Osteoblast (primary cell): ENCODE data around the gene PKMYT1. TPM values are rescaled to one million over a fixed set of nuclear protein-coding genes. Genes with fewer than 3 reads are reported as not detected.

Source experiments
- DNase-seq: peaks from one replicate; pipeline ENCODE4 v3.0.0; 2011; ENCODE audit warnings: low spot score, mixed read lengths; ENCODE audit not compliant: insufficient read length; ENCODE audit errors: missing footprints
- H2AFZ ChIP-seq: 2 replicates; pipeline ENCODE4 v1.6.0; 2011; ENCODE audit warnings: mild to moderate bottlenecking, low read length
- H3K27ac ChIP-seq: 2 replicates; pipeline ENCODE4 v1.5.1; 2011; ENCODE audit warnings: mild to moderate bottlenecking, low read depth, low read length, moderate library complexity
- H3K27me3 ChIP-seq: 2 replicates; pipeline ENCODE4 v1.6.0; 2012; ENCODE audit warnings: mild to moderate bottlenecking, control low read depth, inconsistent platforms, low read length, moderate library complexity; ENCODE audit not compliant: insufficient read depth
- H3K36me3 ChIP-seq: 2 replicates; pipeline ENCODE4 v1.5.1; 2011; ENCODE audit warnings: mild to moderate bottlenecking, low read length, control low read depth, moderate library complexity; ENCODE audit not compliant: insufficient read depth
- H3K4me1 ChIP-seq: 2 replicates; pipeline ENCODE4 v1.5.1; 2011; ENCODE audit warnings: mild to moderate bottlenecking, low read length, control low read depth, moderate library complexity; ENCODE audit not compliant: insufficient read depth
- H3K4me2 ChIP-seq: 2 replicates; pipeline ENCODE4 v1.6.0; 2011; ENCODE audit warnings: mild to moderate bottlenecking, low read length; ENCODE audit not compliant: insufficient read depth
- H3K4me3 ChIP-seq: fragments of 200-600 bp; sonication (generic); 3 replicates; pipeline ENCODE4 v1.5.1; 2012; ENCODE audit warnings: mild to moderate bottlenecking, low read length, inconsistent platforms; ENCODE audit not compliant: insufficient read depth
- H3K79me2 ChIP-seq: 2 replicates; pipeline ENCODE4 v1.6.0; 2012; ENCODE audit warnings: mild to moderate bottlenecking, low read length, control low read depth, inconsistent platforms; ENCODE audit not compliant: insufficient read depth
- H3K9me3 ChIP-seq: 2 replicates; pipeline ENCODE4 v1.5.1; 2011; ENCODE audit warnings: low read depth, low read length, control low read depth
- H4K20me1 ChIP-seq: 2 replicates; pipeline ENCODE4 v1.6.0; 2012; ENCODE audit warnings: mild to moderate bottlenecking, low read length, control low read depth; ENCODE audit not compliant: insufficient read depth
- total RNA-seq: library from RNA; depleted of rRNA; stranded (reverse); fragments of >200 nt; gene quantifications from 2 replicates; pipeline ENCODE4 v1.2.3, GENCODE V29; 2012
- TF ChIP-seq, protein P1 (sequence below): IDR thresholded peaks from 2 replicates; pipeline ENCODE4 v1.5.1; 2011; ENCODE audit warnings: mild to moderate bottlenecking, low read depth, low read length, moderate library complexity; ENCODE audit errors: extremely low read depth

Gene PKMYT1
- total RNA-seq, 1 donor: 1.4 TPM

DNA sequence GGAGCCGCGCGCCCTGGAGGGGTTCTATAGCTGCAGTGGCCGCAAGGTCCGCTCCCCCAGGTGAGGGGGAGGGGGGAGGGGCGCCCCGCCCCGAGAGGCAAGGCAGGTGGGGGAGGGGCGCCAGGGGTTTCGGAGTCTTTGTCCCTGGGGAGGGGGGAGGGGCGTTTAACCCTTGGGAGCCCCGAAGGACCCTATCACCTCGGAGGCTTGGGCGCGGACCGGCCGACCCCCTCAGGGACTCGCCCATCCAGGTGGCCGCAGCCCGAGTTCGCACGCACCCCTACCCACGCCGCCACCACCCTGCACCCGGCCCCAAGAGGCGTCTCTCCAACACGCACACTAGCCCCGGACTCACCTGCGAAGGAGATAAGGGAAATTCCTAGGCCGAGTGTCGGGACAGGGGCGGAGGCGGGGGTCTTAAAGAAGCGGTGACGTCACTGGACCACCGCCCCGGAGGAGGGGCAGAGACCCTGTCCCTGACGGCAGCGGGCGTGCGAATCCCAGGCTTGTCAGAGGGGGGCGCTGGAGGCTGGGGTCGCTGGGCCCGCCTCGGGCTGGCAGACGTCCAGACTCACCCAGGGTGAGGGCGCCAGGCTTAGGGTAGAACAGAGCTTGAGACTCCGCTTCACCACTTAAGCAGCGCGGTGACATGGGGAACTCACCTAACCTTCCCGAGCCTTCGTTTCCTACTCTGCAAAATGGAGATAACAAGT lies 37.7 kb upstream of the PKMYT1 start, which contains the start of gene CLDN6:
TSS of gene CLDN6 (minus strand) at position 390 of the 713 bp plus-strand sequence. CDS start 2,162 bp downstream, outside the sequence.
- Histone ChIP-seq H3K4me1 (peaks cover 11% of the 10 kb centered on the region), H3K36me3 (peaks cover 15% of the 10 kb centered on the region), H3K4me2 (no peak within 1 kb of the TSS), H3K79me2 (no peaks in the 10 kb centered on the region), H3K27me3 (peaks cover 20% of the 10 kb centered on the region), H3K27ac (no peak within 1 kb of the TSS), H3K9me3 (no peaks in the 10 kb centered on the region), H4K20me1 (peaks cover 19% of the 10 kb centered on the region), H2AFZ (no peak within 1 kb of the TSS), H3K4me3 (no peak within 1 kb of the TSS)
- TF ChIP-seq, protein P1, sequence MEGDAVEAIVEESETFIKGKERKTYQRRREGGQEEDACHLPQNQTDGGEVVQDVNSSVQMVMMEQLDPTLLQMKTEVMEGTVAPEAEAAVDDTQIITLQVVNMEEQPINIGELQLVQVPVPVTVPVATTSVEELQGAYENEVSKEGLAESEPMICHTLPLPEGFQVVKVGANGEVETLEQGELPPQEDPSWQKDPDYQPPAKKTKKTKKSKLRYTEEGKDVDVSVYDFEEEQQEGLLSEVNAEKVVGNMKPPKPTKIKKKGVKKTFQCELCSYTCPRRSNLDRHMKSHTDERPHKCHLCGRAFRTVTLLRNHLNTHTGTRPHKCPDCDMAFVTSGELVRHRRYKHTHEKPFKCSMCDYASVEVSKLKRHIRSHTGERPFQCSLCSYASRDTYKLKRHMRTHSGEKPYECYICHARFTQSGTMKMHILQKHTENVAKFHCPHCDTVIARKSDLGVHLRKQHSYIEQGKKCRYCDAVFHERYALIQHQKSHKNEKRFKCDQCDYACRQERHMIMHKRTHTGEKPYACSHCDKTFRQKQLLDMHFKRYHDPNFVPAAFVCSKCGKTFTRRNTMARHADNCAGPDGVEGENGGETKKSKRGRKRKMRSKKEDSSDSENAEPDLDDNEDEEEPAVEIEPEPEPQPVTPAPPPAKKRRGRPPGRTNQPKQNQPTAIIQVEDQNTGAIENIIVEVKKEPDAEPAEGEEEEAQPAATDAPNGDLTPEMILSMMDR: no peak
- DNase-seq: no peak

DNA sequence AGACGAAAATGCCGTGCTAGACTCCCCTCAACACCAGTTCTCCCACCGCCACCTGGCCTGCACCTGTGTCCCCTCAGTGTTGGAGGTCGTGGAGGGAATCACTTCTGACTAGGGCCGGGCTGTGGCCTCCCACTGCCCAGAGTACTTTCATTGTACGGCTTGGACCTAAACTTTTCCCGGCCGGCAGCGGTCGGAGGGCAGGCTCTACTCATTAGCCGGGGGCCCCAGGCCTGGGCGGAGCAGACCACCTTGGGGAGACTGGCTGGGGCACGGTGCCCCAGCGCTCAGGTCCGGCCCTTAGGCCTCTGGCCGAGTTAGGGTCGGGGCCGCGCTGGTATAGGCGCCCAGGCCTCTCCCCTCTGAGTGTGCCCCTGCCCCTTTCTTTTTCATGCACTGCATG lies 37.1 kb upstream of the PKMYT1 start:
- no peak for DNase-seq
- Histone ChIP-seq H2AFZ (no peak overlapping the region), H3K79me2 (no peaks in the 10 kb centered on the region), H3K4me1 (peaks cover 5% of the 10 kb centered on the region), H3K27me3 (peaks cover 25% of the 10 kb centered on the region), H4K20me1 (peaks cover 15% of the 10 kb centered on the region), H3K9me3 (no peaks in the 10 kb centered on the region), H3K36me3 (peaks cover 10% of the 10 kb centered on the region), H3K27ac (no peak overlapping the region), H3K4me2 (no peak overlapping the region), H3K4me3 (no peak overlapping the region)
- TF ChIP-seq, protein P1: no peak

DNA sequence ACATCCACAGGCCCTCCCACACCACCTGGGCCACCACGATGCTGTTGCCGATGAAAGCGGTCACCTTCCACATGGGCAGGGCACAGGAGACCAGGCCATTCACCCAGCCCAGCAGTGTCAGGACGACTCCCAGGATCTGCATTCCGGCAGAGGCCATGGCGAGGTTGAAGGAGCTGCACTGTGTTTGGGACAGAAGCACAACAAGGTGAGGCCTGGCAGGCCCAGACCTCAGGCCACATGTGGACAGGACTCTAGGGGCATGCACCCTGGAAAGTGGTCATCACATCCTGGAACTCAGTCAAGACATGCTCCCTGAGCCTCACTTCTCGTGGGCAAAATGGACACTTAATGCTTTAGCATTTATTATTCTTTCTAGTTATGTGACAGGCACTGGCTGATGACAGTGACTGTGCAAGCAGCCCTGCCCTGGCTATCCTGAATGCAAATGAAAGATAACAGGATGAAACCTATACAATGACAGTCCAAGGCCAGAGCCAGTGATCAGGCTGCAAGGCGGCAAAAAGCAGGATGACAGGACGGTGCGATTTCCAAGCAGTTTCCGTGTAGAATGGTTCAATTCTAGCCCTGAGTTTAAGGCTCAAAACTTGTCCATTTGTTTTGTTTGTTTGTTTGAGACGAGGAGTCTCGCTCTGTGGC lies 35.7 kb upstream of the PKMYT1 start:
- Histone ChIP-seq H3K9me3 (no peaks in the 10 kb centered on the region), H2AFZ (no peak overlapping the region)
- TF ChIP-seq, protein P1: no peak

DNA sequence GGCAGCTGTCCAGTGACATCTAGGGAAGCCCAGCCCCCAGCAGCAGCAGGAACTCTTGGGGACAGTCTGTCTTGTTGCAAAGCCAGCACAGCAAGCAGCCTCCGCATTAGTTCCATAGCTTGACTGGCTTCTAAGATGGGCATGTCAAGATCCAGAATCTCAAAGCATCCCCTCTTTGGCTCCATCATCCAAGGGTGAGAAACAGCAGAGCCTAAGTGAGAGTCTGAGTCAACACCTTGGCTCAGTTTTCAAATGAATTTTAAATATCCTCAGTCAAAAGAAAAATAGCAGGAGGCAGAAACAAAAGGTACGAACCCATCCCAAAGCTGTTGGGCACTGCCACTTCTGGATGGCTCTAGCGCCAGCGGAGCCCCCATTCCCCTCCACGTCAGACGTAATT lies 34.7 kb upstream of the PKMYT1 start:
- DNase-seq: no peak
- Histone ChIP-seq H3K36me3 (no peaks in the 10 kb centered on the region), H3K4me3 (no peak overlapping the region), H3K4me1 (no peaks in the 10 kb centered on the region), H3K27me3 (peaks cover 45% of the 10 kb centered on the region), H3K4me2 (no peak overlapping the region), H3K79me2 (no peaks in the 10 kb centered on the region), H4K20me1 (no peaks in the 10 kb centered on the region), H3K27ac (no peak overlapping the region), H3K9me3 (no peaks in the 10 kb centered on the region), H2AFZ (no peak overlapping the region)
- TF ChIP-seq, protein P1: no peak

More for the DNA sequence above, 35.7 kb upstream of the PKMYT1 start:
- Histone ChIP-seq H3K4me1 (no peaks in the 10 kb centered on the region), H3K27ac (no peak overlapping the region), H3K79me2 (no peaks in the 10 kb centered on the region), H4K20me1 (peaks cover 3% of the 10 kb centered on the region), H3K27me3 (peaks cover 36% of the 10 kb centered on the region), H3K4me2 (no peak overlapping the region), H3K4me3 (no peak overlapping the region), H3K36me3 (no peaks in the 10 kb centered on the region)
- DNase-seq: no peak
